NCI-H1694 (cell line): ENCODE results near the gene PPOX.
A peak's percentile ranks its signal among the peaks of the same experiment; 100 is the strongest.

Source experiments
- DNase-seq: peaks from one replicate; lab custom pipeline; 2025; lab: John Stamatoyannopoulos, UW

The PPOX gene

DNA sequence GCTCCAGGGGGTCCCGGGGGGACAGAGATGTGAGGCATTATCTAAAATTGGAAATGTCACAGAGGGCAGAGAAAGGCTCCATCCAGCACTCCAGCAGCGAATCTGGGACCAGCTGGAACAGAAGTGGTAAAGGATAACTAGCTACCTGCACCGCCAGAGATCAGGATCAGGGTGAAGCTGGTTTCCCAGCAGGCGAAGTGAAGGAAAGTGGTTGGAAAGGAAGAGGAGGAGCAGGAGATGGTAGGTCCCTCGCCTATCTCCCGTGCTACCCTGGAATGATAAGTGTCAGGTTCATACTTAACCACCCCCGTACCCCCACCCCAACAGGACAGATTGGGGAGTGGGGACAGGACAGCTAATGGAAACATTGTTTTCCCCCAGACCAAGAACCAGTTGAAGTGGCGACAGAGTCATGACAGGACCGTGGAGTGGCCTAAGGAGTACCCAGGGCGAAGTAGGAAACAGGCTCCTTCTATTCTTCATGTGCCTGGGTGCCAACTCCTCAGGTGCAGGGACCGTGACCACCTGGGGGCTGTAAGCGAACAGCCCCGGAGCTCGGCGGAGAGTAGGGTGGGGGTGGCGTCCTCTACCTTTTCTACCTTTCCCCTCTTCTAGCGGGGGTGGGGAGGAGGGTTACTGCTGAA is 10.4 kb downstream of the PPOX start:
- DNase-seq = no peak

DNA sequence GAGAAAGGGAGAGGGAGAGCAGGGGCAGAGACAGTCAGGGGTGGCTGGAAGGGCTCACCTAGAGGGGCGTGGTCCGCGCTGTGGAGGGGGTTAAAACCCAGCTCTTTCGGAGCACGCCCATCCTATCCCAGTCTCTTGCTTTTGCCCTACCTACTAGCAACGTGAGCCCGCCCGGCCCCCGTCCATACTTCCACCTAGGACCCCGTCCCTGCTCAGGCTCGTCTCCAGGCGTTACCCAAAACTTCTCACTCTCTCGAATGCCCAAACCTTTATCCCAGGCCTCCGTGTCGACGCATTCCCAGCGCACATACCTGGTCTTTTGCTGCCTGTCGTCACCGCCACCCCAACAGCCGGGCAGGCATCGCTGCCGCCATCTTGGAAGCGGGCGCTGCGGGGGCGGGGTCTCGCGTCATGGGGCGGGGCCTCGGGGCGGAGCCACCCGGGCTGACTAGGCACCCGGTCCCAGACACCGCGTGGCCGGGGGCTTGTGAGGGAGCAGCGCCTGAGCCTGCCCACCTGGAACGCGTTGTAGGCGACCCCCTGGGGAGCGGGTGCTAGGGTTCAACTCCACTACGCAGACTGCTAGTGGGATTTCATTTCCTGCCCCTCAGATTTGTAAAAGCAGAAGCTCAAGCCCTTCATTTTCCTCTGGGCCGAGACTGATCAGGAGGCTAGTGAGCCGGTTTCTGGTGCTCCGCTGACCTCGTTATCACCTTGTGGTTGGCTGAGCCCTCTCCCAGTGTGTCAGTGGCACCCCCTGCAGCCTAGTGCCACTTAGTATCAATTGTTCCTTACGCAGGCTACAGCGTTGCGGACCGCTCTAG is 11.1 kb downstream of the PPOX start, which contains the start of gene B4GALT3:
TSS of gene B4GALT3 (minus strand) at position 396 of the 824 bp plus-strand sequence. CDS start 1,447 bp downstream, outside the sequence.
- DNase-seq = peak; percentile 55

DNA sequence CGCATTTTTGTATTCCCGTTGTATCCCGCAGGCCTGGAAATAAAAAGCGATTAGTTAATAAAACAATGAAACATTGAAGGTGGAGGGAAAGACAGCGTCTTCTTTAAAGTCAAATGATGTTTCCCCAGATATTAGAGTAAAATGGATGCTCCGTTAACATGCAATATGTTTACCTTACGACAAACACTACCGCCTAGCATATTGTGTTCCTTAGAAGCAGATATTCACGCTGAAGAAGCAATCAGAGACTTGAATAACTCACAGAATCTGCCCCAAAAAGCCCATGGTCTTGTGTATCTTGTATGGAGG is 11.7 kb downstream of the PPOX start:
- no peak for DNase-seq

DNA sequence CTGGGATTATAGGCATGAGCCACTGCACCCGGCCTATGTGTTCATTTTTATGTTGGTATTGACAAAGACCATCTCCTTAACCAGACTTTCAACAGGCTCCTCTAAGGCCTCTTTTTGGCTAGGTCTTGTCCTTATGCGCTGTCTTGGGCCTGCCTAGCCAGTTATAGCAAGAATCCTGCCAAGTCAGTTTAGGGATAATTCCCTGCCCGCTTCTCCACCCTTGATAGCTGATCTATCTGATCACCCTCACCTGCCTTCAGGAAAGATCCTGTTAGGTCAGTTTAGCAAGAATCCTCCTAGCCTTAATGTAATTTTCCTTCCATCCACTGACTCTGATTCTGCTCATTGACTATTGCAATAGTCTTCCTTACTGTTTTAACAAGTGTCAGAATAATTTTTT is 13.5 kb downstream of the PPOX start:
- DNase-seq = no peak

DNA sequence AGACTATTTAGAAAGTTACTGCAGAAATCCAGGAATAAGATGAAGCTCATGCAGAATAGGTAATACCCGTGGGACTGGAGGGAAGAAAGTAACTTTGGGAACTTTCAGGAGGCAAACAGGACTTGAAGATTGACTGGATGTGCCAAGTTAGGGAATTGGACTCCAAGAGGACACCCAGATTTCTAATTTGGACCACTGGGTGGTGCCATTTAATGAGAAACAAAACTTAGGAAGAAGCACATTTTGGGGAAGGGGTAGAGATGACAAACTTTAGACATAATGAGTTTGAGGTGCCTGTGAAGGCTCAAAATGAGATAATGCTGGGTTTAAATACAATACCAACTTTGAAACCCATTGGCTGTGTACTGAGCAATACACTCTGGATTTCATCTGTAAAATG is 14.4 kb downstream of the PPOX start:
- DNase-seq = no peak

DNA sequence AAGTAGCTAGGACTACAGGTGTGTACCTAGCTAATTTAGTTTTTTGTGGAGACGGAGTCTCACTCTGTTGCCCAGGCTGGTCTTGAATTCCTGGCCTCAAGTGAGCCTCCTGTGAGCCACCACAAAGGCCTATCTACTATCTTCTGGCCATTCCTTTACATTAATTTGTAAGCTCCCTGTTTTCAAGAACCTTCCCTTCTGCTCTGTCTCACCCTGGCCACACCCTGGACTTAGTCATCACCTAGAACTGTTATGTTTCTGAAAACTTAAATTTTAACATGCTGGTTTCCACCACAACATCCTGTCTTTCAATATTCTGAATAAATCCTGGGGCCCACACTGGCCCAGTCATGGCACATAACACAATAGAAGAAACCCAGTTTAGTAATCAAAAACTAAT is 16.0 kb downstream of the PPOX start:
- no peak for DNase-seq

DNA sequence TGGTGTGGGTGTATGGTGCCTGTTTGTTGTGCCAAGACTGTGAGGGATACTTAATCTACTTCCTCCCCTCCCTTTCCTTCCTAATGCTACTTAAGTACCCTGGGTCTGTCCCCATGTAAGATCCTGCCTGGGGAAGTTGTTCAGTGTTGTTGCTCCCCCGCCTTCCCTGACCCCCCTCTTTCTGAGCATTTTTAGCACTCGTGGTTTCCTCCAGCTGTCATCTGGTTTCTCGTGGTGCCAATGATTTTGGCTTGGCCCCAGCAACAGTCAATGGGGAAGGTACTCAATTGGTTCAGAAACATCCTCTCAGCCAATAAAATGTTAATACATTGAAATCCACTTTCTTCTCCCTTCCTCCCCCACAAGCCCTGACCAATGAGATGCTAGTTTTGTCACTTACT is 19.1 kb downstream of the PPOX start:
- DNase-seq = peak; percentile 96

DNA sequence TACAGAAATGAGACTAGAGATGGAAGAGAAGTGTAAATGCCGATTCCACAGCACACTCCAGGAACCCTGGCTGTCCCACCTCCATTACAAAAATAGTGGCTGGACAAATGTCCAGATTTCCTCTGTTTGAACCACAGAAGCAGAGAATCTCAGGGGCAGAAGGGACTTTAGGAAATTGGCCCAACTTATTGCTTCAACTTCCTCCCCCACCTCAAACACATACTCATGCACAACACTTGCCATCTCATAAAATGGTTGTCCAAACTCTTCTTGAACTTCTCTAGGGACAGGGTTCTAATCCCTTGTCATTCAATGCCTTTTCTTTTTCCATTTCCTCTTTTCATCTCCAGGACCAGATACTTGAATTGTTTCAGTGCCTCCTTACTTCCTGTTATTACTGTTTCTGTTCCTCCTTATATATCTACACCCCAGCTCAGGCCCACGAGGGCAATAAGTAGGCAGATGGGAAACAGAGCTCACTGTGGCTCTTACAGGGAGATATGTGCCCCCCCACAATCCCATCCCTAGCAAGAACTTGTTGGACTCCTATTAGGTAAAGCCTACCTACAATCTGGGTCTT is 19.6 kb downstream of the PPOX start:
- DNase-seq = no peak

DNA sequence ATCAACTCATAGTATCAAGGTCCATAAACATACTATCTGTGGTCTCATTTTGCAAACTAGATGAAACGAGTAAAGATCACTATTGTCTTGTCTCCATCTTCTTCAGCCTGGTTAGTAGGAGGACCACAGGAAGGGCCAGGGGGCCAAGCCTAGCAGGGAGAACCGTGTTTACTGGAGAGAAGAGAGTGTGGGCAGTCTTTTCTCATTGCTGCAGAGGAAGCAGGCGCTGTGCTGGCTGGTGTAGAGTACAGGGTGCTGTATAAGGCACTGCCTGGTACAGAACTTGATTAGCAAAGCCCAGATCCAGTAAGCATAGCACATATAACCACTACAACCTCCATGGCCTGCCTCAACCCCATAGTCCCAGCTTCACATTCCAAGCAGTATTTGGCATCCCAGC is 21.1 kb downstream of the PPOX start:
- no peak for DNase-seq

DNA sequence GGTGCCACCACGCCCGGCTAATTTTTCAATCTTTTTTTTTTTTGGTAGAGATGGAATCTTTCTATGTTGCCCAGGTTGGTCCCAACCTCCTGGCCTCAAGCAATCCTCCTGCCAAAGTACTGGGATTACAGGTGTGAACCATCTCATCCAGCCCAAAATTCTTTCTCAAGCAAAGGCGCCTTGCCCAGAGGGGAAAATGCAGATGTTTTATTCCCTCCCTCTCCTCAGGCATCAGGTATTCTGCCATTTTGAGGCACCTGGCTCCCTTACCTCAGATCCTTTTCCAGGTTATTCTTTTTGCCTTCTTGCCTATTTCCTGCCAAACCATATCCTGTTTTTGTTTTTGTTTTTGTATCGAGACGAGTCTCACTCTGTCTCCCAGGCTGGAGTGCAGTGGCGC is 22.2 kb downstream of the PPOX start:
- DNase-seq = no peak

DNA sequence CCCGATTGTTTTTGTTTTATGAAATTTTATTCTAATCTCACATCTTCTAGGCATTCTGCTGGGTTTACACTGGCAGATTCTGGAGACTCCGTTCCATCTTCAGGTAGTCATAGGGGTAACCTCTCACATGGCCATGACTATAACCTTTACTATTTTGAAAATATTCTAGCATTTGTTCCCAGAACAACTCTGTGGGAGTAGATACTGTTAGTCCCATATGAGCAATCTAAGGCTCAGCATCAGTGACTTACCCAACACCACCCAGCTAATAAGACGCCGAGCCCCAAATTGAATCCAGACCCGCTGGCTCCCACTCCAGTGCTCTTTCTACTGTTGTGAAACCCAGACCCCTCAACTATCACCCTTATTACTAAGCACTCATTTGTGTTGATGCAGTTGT is 22.8 kb downstream of the PPOX start:
- DNase-seq = no peak

DNA sequence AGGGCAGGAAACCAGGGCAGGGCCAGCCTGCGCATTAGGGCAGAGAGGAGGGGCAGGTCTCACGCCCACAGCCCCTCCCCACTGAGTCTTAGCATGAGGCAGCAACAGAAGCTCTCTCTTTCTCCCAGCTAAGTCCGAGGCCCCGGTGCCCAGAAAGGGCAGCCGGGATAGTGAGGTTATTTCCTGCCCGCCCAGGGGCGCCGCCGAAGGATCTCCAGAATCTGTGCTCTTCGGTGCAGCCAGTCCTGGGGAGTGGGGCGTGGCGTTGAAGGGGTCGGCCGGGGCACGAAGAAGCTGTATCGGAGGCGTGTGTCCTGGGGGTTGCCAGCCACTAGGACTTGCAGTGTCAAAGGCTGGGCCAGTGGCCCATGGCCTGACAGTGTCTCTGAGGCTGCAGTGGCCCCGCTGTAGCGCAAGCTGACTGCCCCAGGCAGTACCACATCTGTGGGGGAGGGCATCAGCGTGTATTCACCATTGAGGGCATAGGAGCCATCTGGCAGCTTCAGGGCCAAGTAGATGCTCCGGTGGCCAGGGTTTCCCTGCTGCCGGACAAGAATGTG is 24.8 kb downstream of the PPOX start:
- no peak for DNase-seq

DNA sequence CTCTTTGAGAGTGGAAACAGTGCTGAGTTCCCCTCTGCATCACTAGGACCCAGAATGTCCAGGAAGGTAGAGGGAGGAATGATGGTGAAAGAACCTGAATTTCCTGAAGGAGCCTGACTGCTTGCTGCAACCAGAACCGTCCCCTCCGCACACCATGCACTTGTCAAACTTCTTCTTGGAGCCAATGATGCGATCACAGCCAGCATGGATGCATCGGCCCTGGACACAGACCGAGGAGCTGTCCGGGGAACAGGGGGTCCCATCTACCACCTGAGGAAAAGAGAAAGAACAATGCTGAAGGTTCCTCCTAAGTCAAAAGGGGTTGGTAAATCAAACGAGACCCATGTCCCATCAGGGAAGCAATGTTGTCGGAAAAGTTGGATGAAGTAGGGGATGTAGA is 25.7 kb downstream of the PPOX start:
- no peak for DNase-seq

DNA sequence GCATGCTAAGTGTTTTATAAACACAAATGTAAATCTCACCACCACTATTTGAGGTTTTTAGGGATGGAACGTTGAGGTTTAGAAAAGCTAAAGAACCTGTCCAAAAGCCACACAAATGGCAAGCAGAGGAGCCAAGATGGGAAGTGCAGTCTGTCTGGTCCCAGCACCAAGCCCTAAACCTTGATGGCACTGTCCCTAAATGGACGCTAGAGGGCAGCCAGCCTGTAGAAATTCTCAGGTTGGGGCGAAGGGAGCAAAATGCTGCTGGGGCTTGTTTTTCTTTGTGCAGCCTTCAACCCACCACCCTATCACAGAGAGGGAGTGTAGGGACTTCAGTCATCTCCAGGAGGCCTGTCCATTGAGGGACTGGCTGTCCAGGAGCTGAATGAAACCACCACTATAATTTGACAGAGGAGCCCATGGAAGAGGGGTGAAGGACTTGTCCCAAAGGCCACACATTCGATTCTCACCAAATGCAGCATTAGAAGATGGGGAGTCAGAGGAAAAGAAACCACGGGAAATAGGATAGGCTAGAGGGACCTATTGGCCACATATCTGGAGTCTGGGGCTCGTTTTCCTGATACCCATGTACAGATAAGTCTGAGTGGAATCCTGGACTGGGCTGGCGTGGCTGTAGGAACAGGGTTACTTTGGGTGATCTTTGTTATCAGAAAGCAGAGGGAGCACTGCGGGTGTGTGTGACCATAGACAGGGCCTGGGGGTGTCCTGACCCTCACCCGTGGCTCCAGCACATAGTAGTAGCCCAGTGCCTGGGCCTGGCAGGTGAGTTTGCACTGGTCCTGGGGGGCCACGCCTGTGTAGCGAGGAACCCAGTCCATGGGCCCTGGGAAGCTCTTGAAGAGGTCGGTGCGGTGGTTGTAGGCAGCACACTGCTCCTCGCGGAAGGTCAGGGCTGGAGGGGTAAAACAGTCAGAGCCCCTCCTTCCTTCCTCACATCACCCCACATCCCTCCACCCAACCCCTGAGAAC is 26.5 kb downstream of the PPOX start:
- peak; percentile 66 for DNase-seq

DNA sequence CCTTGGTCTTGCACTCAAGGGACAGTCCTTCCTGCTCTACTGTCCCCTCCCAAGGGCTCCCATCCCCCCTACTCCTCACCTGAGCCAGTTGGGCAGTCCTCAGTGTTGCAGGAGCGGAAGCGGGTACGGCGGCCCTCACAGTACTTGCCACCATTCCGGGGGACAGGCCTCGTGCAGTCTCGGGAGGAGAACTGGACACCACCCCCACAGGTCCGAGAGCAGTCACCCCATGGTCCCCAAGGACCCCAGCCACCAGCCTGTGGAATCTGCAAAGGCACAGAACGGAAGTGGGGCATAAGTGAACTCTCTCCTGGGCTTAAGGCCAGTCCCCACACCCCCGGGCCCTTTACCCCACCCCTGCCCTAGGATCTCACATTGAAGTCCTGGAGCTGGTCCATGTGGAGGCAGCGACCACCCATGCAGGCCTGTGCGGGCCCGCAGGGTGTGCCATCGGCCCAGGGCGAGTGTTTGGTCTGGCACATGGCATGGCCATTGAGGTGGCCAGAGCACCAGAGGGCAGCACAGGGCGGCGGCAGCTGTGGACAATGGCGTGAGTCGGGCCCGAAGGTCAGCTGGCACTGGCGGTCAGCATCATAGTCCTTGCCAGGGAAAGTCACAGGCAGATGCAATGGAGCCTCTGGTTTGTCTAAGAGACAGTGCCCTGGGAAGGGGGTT is 27.5 kb downstream of the PPOX start:
- DNase-seq = no peak

DNA sequence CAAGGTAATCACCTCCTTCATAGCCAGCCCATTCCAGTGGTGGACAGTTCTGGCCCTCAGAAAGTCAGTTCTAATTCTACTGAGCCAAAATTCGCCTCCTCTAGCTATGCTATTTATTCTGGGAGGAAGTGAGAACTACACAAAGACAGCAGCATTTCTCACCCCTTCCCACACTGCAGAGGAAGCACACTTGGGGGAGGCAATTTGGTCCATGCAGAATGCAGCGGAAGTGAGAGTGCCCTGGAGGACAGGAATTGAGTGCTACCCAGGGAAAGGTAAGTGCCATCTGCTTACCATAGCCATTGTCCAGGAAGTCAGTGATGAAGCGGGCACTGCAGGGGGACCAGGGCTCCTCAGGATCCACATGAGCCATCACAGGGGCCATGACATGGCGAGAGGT is 28.9 kb downstream of the PPOX start:
- DNase-seq = no peak

DNA sequence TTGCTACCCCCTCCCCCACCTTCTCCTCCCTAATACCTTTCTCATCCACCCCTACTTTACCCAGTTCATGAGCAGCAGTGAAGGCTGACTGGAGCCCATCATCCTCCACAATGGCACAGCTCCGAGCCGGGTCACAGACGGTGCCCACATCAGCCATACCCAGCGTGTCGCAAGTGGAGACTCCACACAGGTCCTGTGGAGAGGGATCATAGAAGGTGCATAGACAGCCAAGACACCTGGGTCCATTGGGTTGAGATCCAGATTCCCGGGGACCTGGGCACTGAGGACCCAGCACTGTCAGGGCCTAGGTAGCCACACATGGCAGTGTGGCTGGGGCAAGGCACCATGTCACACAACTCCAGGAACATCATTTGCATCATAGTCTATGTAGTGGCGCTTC is 29.9 kb downstream of the PPOX start:
- no peak for DNase-seq

DNA sequence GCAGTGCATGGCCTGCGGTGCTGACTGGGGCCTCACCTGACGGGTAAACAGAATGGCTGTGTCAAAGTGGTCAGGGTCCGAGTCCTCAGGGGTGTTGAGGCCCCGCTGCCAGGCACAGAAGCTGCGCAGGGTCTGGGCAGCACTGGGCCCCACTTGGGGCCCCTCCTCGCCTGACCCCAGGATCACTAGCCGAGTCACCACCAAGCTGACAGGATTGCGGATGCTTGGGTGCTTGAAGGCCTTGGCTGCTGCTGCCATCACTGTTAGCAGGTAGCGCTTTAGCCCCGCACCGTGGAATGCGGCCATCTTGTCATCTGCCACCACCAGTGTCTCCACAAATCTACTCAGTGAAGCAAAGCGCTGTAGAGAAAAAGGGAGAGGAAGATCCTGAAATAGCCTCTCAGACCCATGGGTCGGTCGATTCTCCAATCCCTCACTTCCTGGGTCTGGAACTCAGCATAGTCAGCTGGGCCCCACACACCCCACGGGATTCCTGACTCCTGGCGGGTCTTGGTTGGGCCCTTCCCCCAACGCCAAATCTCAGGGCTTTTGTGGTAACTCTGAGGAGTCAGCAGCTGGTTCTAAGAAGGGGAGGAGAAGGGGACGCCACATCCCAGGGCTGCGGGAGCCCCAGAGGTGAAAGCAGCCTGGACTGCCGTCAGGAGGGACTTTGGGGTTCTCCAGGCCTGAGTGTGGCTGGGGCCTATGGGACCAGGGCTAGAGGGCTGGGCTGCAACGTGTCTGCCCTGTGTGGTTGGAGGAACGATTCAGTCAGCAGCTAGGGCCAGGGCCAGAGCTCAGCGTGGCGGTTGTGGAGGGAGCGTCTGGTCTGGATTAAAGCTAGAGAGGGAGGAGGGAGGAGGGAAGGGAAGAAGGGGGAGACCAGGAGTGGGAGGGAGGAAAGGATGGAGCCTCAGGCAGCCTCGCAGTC is 30.6 kb downstream of the PPOX start:
- no peak for DNase-seq

DNA sequence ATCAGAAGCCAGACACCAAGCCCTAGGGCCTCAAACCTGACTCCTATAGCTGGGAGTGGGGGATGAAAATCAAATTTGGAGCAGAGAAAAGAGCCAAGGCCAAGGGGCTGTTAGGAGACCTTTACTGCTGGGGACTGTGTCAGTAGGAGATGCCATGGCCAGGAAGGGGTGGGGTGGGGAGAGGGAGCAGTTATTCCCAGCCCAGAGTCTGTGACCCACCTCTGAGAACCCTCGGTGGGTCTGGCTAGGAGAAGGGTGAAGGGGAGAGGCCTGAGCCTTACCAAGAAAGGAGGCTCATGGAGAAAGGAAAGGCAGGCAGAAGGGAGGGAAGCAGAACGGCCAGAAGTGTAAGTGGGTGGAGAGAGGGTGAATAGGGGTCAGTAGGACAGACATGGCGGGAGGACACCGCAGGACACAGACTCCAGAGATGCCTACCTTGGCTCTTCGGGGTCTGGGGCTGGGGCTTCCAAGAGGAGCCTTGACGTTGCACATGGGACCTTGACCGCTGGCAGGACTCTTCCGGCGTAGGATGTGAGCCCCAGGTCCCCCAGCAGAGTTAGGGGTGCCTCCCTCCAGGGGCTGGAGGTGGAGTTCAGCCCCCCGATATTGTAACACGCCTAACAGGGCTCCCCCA is 31.5 kb downstream of the PPOX start:
- no peak for DNase-seq
